NT2/D1 (cell line): ENCODE measurements around the gene SUGP1.

Source experiments
- DNase-seq: peaks from one replicate; pipeline ENCODE4 v3.0.0-alpha.2; 2011; ENCODE audit warnings: low read depth, low spot score
- H3K27me3 ChIP-seq: 2 replicates; pipeline ENCODE4 v1.6.0; 2011; ENCODE audit warnings: mild to moderate bottlenecking; ENCODE audit not compliant: insufficient read length, insufficient read depth
- H3K36me3 ChIP-seq: 2 replicates; pipeline ENCODE4 v1.6.1; 2011; ENCODE audit warnings: mild to moderate bottlenecking, low read length, mixed read lengths; ENCODE audit not compliant: insufficient read depth, insufficient read length
- H3K4me1 ChIP-seq: 2 replicates; pipeline ENCODE4 v1.5.1; 2011; ENCODE audit not compliant: insufficient read depth, insufficient read length
- H3K4me3 ChIP-seq: 2 replicates; pipeline ENCODE4 v1.5.1; 2011; ENCODE audit warnings: low read depth; ENCODE audit not compliant: insufficient read length
- H3K9ac ChIP-seq: 2 replicates; pipeline ENCODE4 v1.6.0; 2011; ENCODE audit warnings: low read depth; ENCODE audit not compliant: insufficient read length
- H3K9me3 ChIP-seq: 2 replicates; pipeline ENCODE4 v1.5.1; 2011; ENCODE audit warnings: mild to moderate bottlenecking, low read length; ENCODE audit not compliant: insufficient read depth
- SUZ12 ChIP-seq: IDR thresholded peaks from 2 replicates; pipeline ENCODE4 v1.6.1; 2011; ENCODE audit not compliant: insufficient read length, insufficient read depth; ENCODE audit errors: extremely low read depth
- YY1 ChIP-seq: IDR thresholded peaks from 2 replicates; pipeline ENCODE4 v1.6.1; 2011; ENCODE audit not compliant: insufficient read length, insufficient read depth
- ZNF274 ChIP-seq: IDR thresholded peaks from 2 replicates; pipeline ENCODE4 v1.6.1; 2011; ENCODE audit warnings: mild to moderate bottlenecking, low read depth, low read length

Gene SUGP1

DNA sequence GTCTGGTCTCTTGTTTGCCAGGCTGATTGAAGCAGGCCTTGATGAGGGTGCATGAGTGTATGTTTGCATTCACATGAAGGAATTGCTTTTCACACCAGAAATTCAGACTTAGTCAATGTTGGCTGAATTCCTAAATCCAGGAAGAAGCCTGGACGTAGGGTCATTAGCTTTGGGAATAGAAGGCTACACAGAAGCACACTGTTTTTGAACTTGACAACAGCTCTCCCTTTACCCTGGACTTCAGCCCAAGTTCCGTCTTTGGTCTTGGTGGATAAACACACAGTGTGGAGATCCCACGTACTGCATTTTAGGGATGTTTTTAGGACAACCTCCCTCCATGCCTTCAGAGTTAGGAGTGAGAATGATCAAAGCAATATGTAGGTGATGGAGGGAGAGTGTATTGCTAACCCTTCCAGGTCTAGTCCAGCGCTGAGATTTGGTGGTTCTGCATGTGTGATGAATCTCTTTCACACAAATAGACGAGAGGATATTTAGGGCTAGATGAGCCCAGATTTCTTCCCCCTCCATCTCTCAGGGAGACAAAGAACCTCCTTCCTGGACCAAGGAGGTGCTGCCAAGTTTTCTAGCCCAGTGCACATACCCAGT, 70.0 kb downstream of the SUGP1 start:
- H3K27me3 ChIP-seq, result peaks cover 11% of the 10 kb centered on the region
- H3K36me3 ChIP-seq, result no peaks in the 10 kb centered on the region
- DNase-seq, result no peak
- H3K9me3 ChIP-seq, result no peaks in the 10 kb centered on the region
- H3K9ac ChIP-seq, result no peak overlapping the region
- no peak overlapping the region for H3K4me3 ChIP-seq
- TF ChIP-seq ZNF274 (no peak), YY1 (no peak), SUZ12 (no peak)
- H3K4me1 ChIP-seq, result no peaks in the 10 kb centered on the region

- H3K36me3 ChIP-seq, result no peaks in the 10 kb centered on the region
- H3K9me3 ChIP-seq, result peaks cover 9% of the 10 kb centered on the region; the same call in 1 of the 2 replicates
- H3K4me1 ChIP-seq, result peaks cover 5% of the 10 kb centered on the region
- TF ChIP-seq ZNF274 (no peak), YY1 (no peak), SUZ12 (no peak)
- no peak for DNase-seq
- H3K27me3 ChIP-seq, result peaks cover 19% of the 10 kb centered on the region
- H3K4me3 ChIP-seq, result no peak overlapping the region
- no peak overlapping the region for H3K9ac ChIP-seq
Measured at GRCh38 chr19:19240476-19240875, 79.8 kb downstream of the SUGP1 start.

- Histone ChIP-seq H3K9ac (no peak overlapping the region), H3K9me3 (peaks cover 12% of the 10 kb centered on the region; the same call in 1 of the 2 replicates), H3K4me3 (no peak overlapping the region), H3K27me3 (peaks cover 19% of the 10 kb centered on the region), H3K36me3 (no peaks in the 10 kb centered on the region), H3K4me1 (peaks cover 5% of the 10 kb centered on the region)
- DNase-seq, result no peak
- TF ChIP-seq SUZ12, result no peak
Measured at GRCh38 chr19:19239675-19240074, 80.6 kb downstream of the SUGP1 start.

- no peak for TF ChIP-seq YY1
- TF ChIP-seq ZNF274, result no peak
- TF ChIP-seq SUZ12, result no peak
- Histone ChIP-seq H3K4me3 (no peak overlapping the region), H3K9ac (no peak overlapping the region), H3K36me3 (no peaks in the 10 kb centered on the region), H3K9me3 (peaks cover 26% of the 10 kb centered on the region), H3K4me1 (peaks cover 5% of the 10 kb centered on the region), H3K27me3 (peaks cover 19% of the 10 kb centered on the region)
- DNase-seq, result no peak
Measured at GRCh38 chr19:19238126-19238894, 82.0 kb downstream of the SUGP1 start.

DNA sequence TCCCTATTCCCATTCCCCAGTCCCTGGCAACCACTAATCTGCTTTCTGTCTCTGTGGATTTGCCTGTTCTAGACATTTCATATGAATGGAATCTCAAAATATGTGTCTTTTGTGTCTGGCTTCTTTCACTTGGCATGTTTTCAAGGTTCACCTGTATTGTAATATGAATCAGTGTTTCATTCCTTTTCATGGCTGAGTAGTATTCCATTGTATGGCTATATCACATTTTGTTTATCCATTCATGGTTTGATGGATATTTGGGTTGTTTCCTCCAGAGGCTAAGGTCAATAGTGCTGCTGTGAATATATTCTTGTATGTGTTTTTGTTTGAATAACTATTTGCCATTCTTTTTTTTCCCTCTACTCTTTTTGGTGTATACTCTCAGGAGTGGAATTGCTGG, 84.1 kb downstream of the SUGP1 start:
- Histone ChIP-seq H3K9me3 (peaks cover 26% of the 10 kb centered on the region), H3K4me3 (no peak overlapping the region), H3K36me3 (no peaks in the 10 kb centered on the region), H3K9ac (no peak overlapping the region), H3K27me3 (peaks cover 19% of the 10 kb centered on the region), H3K4me1 (peaks cover 5% of the 10 kb centered on the region)
- no peak for DNase-seq
- no peak for TF ChIP-seq ZNF274
- no peak for TF ChIP-seq YY1
- TF ChIP-seq SUZ12, result no peak

GRCh38 chr19:19234220-19234816, 86.0 kb downstream of the SUGP1 start:
- Histone ChIP-seq H3K4me3 (no peak overlapping the region), H3K36me3 (no peaks in the 10 kb centered on the region), H3K27me3 (peaks cover 9% of the 10 kb centered on the region), H3K4me1 (peaks cover 2% of the 10 kb centered on the region), H3K9ac (no peak overlapping the region), H3K9me3 (peaks cover 26% of the 10 kb centered on the region)
- DNase-seq, result no peak
- no peak for TF ChIP-seq ZNF274
- TF ChIP-seq SUZ12, result no peak
- TF ChIP-seq YY1, result no peak

GRCh38 chr19:19232261-19232721, 88.0 kb downstream of the SUGP1 start:
- Histone ChIP-seq H3K27me3 (no peaks in the 10 kb centered on the region), H3K4me3 (no peak overlapping the region), H3K36me3 (no peaks in the 10 kb centered on the region), H3K4me1 (no peaks in the 10 kb centered on the region), H3K9ac (no peak overlapping the region), H3K9me3 (peaks cover 26% of the 10 kb centered on the region)
- no peak for DNase-seq
- no peak for TF ChIP-seq ZNF274
- no peak for TF ChIP-seq YY1
- TF ChIP-seq SUZ12, result no peak
